Measurements from ENCODE around the gene GPR68. TPM values are rescaled to one million over a fixed set of nuclear protein-coding genes. Genes with fewer than 3 reads are reported as not detected.

The GPR68 gene
- total and polyA plus RNA-seq, 2 of the 4 experiments (the other 2 are of a cell fraction) = 0.72 to 0.94 TPM

DNA sequence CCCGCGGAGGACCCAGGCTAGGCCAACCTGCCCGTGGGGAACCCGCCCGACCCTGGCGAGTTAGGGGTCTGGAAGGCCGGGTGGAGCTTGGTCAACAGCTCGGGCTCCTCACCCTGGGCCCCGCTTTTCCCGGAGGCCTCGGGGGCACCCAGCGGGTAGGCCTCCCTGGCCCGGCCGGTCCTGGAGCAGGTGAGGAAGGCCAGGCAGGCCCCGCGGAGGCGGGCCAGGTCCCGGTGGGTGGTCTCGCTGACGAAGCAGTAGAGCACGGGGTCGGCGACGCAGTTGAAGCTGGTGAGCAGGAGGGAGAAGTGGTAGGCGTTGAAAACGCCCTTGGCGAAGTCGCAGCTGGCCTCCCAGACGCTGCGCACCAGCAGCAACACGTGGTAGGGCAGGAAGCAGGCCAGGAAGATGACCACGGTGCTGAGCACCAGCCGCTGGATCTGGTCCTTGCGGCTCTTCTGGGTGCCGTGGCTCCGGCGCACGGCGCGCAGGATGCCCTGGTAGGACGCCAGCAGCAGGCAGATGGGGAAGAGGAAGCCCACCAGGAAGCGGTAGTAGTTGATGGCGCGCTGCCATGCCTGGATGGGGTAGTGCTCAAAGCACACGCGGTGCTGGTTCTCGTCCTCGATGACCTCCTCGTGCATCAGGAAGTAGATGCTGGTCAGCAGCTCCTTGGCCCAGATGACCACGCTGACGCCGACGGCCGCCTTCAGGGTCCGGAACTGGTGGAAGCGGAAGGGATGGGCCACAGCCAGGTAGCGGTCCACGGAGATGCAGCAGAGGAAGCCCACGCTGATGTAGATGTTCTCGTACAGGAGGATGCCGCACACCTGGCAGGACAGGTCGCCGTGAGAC is 10.3 kb downstream of the GPR68 start:
- WGBS, 2 experiments (ENCODE audit: extremely low coverage in 2 of 2, insufficient read length in 1 of 2) = 96% methylated on average over 51 of the region's 63 CpGs; no CpG with 5 or more reads in 1 of the 2 experiments
- no peak overlapping the region for H3K9ac ChIP-seq (ENCODE audit: low read depth, low read length)
- no peak overlapping the region for H3K56ac ChIP-seq (ENCODE audit: extremely low read depth, insufficient read depth, low read length)
- H3K4me2 ChIP-seq (ENCODE audit: low read depth, low read length) = no peak overlapping the region
- H3K4ac ChIP-seq (ENCODE audit: low read depth, low read length) = no peak overlapping the region
- peaks cover 0 to 4% of the 10 kb centered on the region in 2 experiments; a peak in 1 of 4 replicates for H3K79me1 ChIP-seq (ENCODE audit: low read depth in 1 of 2, low read length in 2 of 2)
- H3K18ac ChIP-seq (ENCODE audit: low read depth, low read length) = no peak overlapping the region
- H4K20me1 ChIP-seq (ENCODE audit: insufficient read depth, low read length) = no peaks in the 10 kb centered on the region
- ChIA-PET CTCF (interaction anchor here (1.2 kb wide), 1 partner anchor 23 kb away, joined by 3 read pairs; no protein-coding TSS in a partner anchor), POLR2A (ENCODE audit: unreplicated experiment) (no interaction called here)
- H2BK20ac ChIP-seq (ENCODE audit: low read depth, low read length) = no peak overlapping the region
- no peak overlapping the region for H3K14ac ChIP-seq (replicated peaks; ENCODE audit: low read depth, low read length)
- H2BK120ac ChIP-seq (ENCODE audit: low read depth, low read length) = no peak overlapping the region
- TF ChIP-seq, protein P1, sequence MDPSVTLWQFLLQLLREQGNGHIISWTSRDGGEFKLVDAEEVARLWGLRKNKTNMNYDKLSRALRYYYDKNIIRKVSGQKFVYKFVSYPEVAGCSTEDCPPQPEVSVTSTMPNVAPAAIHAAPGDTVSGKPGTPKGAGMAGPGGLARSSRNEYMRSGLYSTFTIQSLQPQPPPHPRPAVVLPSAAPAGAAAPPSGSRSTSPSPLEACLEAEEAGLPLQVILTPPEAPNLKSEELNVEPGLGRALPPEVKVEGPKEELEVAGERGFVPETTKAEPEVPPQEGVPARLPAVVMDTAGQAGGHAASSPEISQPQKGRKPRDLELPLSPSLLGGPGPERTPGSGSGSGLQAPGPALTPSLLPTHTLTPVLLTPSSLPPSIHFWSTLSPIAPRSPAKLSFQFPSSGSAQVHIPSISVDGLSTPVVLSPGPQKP (IDR thresholded peaks at IDR 0.05; ENCODE audit: borderline replicate concordance, low read depth, low read length) = no peak
- TF ChIP-seq, protein P2, sequence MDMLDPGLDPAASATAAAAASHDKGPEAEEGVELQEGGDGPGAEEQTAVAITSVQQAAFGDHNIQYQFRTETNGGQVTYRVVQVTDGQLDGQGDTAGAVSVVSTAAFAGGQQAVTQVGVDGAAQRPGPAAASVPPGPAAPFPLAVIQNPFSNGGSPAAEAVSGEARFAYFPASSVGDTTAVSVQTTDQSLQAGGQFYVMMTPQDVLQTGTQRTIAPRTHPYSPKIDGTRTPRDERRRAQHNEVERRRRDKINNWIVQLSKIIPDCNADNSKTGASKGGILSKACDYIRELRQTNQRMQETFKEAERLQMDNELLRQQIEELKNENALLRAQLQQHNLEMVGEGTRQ (IDR thresholded peaks at IDR 0.05; ENCODE audit: low read depth, low read length) = no peak
- TF ChIP-seq CHD1 (IDR thresholded peaks at IDR 0.05; ENCODE audit: low read depth, low read length) (no peak), FOS (IDR thresholded peaks at IDR 0.05; ENCODE audit: low read depth, low read length) (no peak), MAZ (IDR thresholded peaks at IDR 0.05; ENCODE audit: borderline replicate concordance, low read depth, low read length) (no peak), RFX5 (IDR thresholded peaks at IDR 0.05; ENCODE audit: low read depth, low read length) (no peak), NFE2L2 (IDR thresholded peaks at IDR 0.05; ENCODE audit: low read depth, low read length) (no peak), RCOR1 (IDR thresholded peaks at IDR 0.05; ENCODE audit: insufficient replicate concordance, low read length) (no peak), BHLHE40 (IDR thresholded peaks at IDR 0.05; ENCODE audit: low read depth, low read length) (no peak), POLR2A (IDR thresholded peaks at IDR 0.05; ENCODE audit: low read depth, low read length) (no peak), MXI1 (IDR thresholded peaks at IDR 0.05; ENCODE audit: borderline replicate concordance, low read depth, low read length) (no peak)
- TF ChIP-seq, protein P3, sequence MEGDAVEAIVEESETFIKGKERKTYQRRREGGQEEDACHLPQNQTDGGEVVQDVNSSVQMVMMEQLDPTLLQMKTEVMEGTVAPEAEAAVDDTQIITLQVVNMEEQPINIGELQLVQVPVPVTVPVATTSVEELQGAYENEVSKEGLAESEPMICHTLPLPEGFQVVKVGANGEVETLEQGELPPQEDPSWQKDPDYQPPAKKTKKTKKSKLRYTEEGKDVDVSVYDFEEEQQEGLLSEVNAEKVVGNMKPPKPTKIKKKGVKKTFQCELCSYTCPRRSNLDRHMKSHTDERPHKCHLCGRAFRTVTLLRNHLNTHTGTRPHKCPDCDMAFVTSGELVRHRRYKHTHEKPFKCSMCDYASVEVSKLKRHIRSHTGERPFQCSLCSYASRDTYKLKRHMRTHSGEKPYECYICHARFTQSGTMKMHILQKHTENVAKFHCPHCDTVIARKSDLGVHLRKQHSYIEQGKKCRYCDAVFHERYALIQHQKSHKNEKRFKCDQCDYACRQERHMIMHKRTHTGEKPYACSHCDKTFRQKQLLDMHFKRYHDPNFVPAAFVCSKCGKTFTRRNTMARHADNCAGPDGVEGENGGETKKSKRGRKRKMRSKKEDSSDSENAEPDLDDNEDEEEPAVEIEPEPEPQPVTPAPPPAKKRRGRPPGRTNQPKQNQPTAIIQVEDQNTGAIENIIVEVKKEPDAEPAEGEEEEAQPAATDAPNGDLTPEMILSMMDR (conservative IDR thresholded peaks at IDR 0.05; ENCODE audit: low read depth, low read length) = no peak
- ATAC-seq (ENCODE audit: low read depth) (no peak), DNase-seq (no peak)
- no peak overlapping the region for H3K4me3 ChIP-seq (ENCODE audit: insufficient read depth, low read depth, low read length)
- no peak overlapping the region for H2AK9ac ChIP-seq (replicated peaks; ENCODE audit: low read depth, low read length, poor library complexity)
- no peak overlapping the region for H4K8ac ChIP-seq (ENCODE audit: low read depth in 2 of 2, low read length in 2 of 2)
- no peak overlapping the region for H2BK15ac ChIP-seq (ENCODE audit: low read depth, low read length)
- no peak overlapping the region; the same call in 1 of the 2 replicates for H2AK5ac ChIP-seq (ENCODE audit: low read depth, low read length)
- H4K5ac ChIP-seq (ENCODE audit: low read depth, low read length) = no peak overlapping the region
- no peak overlapping the region for H2BK5ac ChIP-seq (ENCODE audit: low read depth, low read length, poor library complexity, severe bottlenecking)
- H3K27me3 ChIP-seq (ENCODE audit: control insufficient read depth, insufficient read depth, low read length) = no peaks in the 10 kb centered on the region
- intact Hi-C loops (cut with micrococcal nuclease) (no loop called here), in situ Hi-C loops (cut with MboI; ENCODE audit: low sequenced_read_pairs) (no loop called here), dilution Hi-C loops (cut with HindIII; ENCODE audit: low sequenced_read_pairs, unreplicated experiment) (no loop called here)
- H3K9me1 ChIP-seq (ENCODE audit: insufficient read depth, low read length) = peaks cover 9% of the 10 kb centered on the region
- H3K4me1 ChIP-seq (ENCODE audit: control insufficient read depth, insufficient read depth, low read length) = peaks cover 3% of the 10 kb centered on the region
- H3K23ac ChIP-seq (ENCODE audit: low read depth, low read length) = no peak overlapping the region
- no peaks in the 10 kb centered on the region for H3K36me3 ChIP-seq (ENCODE audit: control insufficient read depth, insufficient read depth, low read length)
- no peak overlapping the region for H4K91ac ChIP-seq (ENCODE audit: insufficient read depth, low read depth, low read length)
- no peak overlapping the region for H2AFZ ChIP-seq (replicated peaks; ENCODE audit: low read length, poor library complexity)
- BruUV-seq (replicated peaks) = no TSS peak
- no peak overlapping the region for H3K27ac ChIP-seq (ENCODE audit: insufficient read depth, low read length)
- H3K9me3 ChIP-seq (ENCODE audit: control insufficient read depth, insufficient read depth, low read length) = peaks cover 2% of the 10 kb centered on the region; the same call in 1 of the 2 replicates

All from IMR-90 (cell line).